Dedifferentiated amniotic fluid mesenchymal stem cell (primary cell): ENCODE measurements around the gene MCOLN2.

Experiments used
- DNase-seq: peaks from one replicate; pipeline ENCODE4 v3.0.0-alpha.2; 2016; ENCODE audit errors: extremely low spot score

The MCOLN2 gene

GRCh38 chr1:84985365-84985764 is 11.5 kb downstream of the MCOLN2 start:
- no peak for DNase-seq

GRCh38 chr1:84982395-84982794 is 14.5 kb downstream of the MCOLN2 start:
- DNase-seq, result no peak

- no peak for DNase-seq
These were observed 21.9 kb downstream of the MCOLN2 start for GRCh38 chr1:84975035-84975434.

GRCh38 chr1:84973498-84974334 is 23.2 kb downstream of the MCOLN2 start:
- DNase-seq, result no peak

GRCh38 chr1:84972377-84972987 is 24.4 kb downstream of the MCOLN2 start:
- no peak for DNase-seq

- DNase-seq, result no peak
These were observed 25.0 kb downstream of the MCOLN2 start for GRCh38 chr1:84971957-84972356.

GRCh38 chr1:84969489-84970250 is 27.2 kb downstream of the MCOLN2 start:
- DNase-seq, result no peak

GRCh38 chr1:84968865-84969264 is 28.0 kb downstream of the MCOLN2 start:
- DNase-seq, result no peak

- DNase-seq, result no peak
These were observed 28.8 kb downstream of the MCOLN2 start for GRCh38 chr1:84968101-84968500.

- no peak for DNase-seq
These were observed 29.2 kb downstream of the MCOLN2 start for GRCh38 chr1:84967666-84968065.

GRCh38 chr1:84963021-84963420 is 33.9 kb downstream of the MCOLN2 start:
- DNase-seq, result no peak

GRCh38 chr1:84961316-84961715 is 35.6 kb downstream of the MCOLN2 start:
- no peak for DNase-seq

- peak; percentile 67 for DNase-seq
These were observed 36.5 kb downstream of the MCOLN2 start for GRCh38 chr1:84960371-84960770.

- no peak for DNase-seq
These were observed 37.6 kb downstream of the MCOLN2 start for GRCh38 chr1:84959294-84959693.

- DNase-seq, result no peak
These were observed 38.9 kb downstream of the MCOLN2 start for GRCh38 chr1:84957966-84958365.

GRCh38 chr1:84956655-84957054 is 40.3 kb downstream of the MCOLN2 start:
- DNase-seq, result no peak

- DNase-seq, result no peak
These were observed 40.8 kb downstream of the MCOLN2 start for GRCh38 chr1:84956097-84956496.

- DNase-seq, result no peak
These were observed 47.2 kb downstream of the MCOLN2 start for GRCh38 chr1:84949664-84950063.

GRCh38 chr1:84947536-84948410 is 49.1 kb downstream of the MCOLN2 start:
- no peak for DNase-seq

GRCh38 chr1:84946631-84947030 is 50.3 kb downstream of the MCOLN2 start:
- no peak for DNase-seq

GRCh38 chr1:84944767-84945486 is 52.0 kb downstream of the MCOLN2 start:
- peak; percentile 97 for DNase-seq
